Body of pancreas (tissue), 4 donors: ENCODE measurements around the gene FXR1.

Source experiments
- POLR2A ChIP-seq, 3 donors: fragments of 450-650 bp; IDR thresholded peaks; one replicate each; pipeline ENCODE4 v1.6.1; 2016; ENCODE audit warnings: antibody characterized with exemption in 3 of 3, mild to moderate bottlenecking in 2 of 3
- TF ChIP-seq, protein P1 (sequence below), 7 experiments: fragments of 450-650 bp in 4 of 7; fragments of 200-600 bp in 3 of 7; sonication (generic) in 3 of 7; IDR thresholded peaks; one replicate each; pipeline ENCODE4 v1.5.1; 2016 to 2019; ENCODE audit warnings: antibody characterized with exemption in 7 of 7

DNA sequence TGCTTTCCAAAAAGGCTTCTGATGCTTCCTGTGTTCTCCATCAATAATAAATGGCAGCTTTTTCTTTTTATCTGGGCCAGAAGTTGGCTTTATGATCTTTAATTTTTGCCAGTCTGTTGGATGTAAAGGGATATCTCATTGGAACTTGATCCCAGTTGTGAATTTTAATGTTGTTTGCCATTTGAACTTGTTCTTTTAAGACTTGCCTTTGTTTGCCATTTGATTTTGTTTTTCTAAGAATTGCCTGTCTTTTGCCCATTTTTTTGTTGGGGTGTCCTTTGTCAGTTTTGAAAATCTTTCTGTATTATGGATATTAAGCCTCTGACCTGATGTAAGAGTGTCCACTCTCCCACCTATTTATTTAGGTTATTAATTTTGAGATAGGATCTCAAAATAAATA is 9.8 kb downstream of the FXR1 start:
- TF ChIP-seq, protein P1, sequence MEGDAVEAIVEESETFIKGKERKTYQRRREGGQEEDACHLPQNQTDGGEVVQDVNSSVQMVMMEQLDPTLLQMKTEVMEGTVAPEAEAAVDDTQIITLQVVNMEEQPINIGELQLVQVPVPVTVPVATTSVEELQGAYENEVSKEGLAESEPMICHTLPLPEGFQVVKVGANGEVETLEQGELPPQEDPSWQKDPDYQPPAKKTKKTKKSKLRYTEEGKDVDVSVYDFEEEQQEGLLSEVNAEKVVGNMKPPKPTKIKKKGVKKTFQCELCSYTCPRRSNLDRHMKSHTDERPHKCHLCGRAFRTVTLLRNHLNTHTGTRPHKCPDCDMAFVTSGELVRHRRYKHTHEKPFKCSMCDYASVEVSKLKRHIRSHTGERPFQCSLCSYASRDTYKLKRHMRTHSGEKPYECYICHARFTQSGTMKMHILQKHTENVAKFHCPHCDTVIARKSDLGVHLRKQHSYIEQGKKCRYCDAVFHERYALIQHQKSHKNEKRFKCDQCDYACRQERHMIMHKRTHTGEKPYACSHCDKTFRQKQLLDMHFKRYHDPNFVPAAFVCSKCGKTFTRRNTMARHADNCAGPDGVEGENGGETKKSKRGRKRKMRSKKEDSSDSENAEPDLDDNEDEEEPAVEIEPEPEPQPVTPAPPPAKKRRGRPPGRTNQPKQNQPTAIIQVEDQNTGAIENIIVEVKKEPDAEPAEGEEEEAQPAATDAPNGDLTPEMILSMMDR (IDR thresholded peaks at IDR 0.05), result no peak
- no peak for TF ChIP-seq POLR2A (IDR thresholded peaks at IDR 0.05)
